ENCODE data around the gene KLF17. TPM values are rescaled to one million over a fixed set of nuclear protein-coding genes. Genes with fewer than 3 reads are reported as not detected.

The KLF17 gene
- polyA plus RNA-seq, 1 donor = 0.13 TPM

DNA sequence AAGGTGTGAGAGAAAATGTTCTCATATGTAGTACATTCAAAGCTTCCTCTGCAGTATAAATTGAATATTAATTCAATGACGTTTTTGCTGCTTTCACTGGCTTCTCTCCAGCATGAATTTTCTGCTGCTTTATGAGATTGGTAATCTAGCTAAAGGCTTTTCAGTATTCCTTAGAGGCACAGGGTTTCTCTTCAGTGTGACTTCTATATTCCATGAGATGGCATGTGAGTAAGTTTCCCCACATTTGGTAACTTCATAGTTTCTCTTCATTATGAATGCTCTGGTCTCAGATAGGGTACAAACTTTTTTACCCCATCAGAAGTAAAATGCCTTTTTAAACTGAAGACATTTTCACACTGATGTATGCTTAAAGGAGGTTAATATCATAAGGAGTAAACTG, 33.2 kb downstream of the KLF17 start:
- DNase-seq (ENCODE audit: low read depth) = peak; percentile 1

DNA sequence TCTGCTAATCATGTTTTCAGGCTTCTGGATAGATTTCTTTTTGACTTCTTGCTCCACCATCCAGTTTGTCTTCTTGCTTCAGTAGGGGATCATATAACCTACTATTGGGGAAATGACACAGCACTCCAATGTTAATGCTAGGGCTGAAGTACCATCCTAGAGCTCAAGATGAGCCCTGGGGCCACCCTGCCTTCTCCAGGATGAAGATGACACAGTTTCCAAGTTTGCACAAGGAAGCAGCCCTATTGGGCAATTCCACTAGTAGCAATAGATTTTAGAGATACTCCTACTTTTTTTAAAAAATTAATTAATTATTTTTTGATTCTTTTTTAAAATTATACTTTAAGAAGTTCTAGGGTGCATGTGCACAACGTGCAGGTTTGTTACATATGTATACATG, 34.1 kb downstream of the KLF17 start:
- DNase-seq (ENCODE audit: low read depth) = no peak

DNA sequence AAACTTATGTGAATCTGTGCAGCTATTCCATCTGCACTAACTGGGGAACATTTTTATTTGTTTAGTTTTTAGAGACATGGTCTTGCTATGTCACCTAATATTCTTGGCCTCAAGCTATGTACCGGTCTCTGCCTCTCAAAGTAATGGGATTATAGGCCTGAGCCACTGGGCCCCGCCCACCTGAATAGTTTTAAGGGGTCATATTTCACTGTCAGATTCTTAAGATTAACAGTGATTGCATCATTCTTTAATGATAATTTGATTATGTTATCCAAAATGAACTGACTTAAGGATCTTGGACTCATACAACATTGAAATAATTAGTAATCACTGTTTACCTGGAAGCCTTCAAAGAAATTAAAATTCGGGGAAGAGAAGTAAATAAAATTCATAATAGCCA, 35.4 kb downstream of the KLF17 start:
- DNase-seq (ENCODE audit: low read depth) = no peak

DNA sequence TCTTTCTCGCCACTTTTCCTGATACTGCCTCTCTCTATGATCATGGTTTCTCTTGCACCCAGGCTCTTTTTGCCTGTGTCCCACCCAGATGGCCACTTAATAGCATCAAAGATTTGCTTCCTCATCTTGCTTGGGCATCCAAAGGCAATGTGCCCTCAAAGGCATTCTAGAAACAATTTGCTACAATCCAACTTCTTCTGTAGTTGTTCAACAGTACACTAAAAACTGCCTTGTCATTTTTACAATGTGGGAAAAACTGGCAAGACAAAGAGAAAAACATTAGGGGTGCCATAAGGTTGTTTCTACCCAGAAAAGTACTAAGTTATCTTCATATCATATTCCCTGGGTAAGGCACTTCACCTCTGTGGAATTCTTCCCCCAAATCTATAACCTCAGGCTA, 39.3 kb downstream of the KLF17 start:
- DNase-seq (ENCODE audit: low read depth) = no peak

DNA sequence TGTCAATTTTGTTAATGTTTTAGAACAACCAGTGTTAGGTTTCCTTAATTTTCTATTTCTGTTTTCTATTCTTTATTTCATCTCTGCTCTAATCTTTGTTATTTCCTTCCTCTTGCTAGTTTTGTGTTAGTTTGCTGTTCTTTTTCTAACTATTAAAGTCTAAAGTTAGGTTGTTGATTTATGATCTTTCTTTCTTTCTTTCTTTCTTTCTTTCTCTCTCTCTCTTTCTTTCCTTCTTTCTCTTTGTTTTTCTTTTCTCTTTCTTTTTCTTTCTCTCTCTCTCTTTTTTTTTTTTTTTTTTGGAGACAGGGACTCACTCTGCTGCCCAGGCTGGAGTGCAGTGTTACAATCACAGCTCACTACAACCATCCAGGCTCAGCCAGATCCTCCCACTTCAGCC, 40.2 kb downstream of the KLF17 start:
- no peak for DNase-seq (ENCODE audit: low read depth)

DNA sequence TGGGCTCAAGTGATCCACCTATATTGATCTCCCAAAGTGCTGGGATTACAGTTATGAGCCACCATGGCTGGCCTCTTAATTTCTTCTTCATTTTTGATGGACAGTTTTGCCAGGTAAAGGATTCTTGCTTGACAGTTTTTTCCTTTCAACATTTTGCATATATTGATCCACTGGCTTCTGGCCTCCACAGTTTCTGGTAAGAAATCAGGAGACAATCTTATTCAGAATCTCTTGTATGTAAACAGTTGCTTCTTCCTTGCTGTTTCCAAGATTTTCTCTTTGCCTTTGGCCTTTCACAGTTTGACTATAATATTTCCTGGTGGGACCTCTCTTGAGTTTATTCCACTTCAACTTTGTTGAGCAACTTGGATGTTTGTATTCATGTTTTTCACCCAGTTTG, 42.9 kb downstream of the KLF17 start:
- DNase-seq (ENCODE audit: low read depth) = no peak

DNA sequence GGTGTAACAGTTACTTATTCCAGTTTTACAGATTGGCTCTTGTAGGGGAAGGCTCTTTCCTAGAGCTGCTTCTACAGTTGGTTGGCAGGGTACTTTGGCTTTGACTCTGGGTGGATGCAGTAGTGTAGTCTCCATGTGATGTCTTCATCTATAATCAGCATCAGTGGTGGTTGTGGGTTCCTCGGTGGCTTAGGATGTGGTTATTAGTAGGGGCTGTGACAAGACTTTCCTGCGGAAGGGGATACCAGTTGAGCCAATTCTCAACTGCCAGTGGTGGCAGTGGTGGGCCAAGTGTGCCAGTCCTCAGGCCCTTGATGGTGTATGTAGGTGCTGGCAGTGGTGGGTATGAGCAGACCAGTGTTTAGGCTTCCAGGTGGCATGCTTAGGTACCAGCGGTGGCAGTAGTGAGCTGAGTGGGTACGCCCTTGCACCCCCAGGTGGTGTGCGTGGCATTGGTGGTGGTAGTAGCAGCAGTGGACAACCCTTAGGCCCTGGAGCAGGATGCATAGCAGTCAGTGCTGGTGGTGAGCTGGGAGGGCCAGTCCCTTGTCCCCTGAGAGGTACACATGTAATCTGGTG, 50.0 kb downstream of the KLF17 start:
- no peak for DNase-seq (ENCODE audit: low read depth)

DNA sequence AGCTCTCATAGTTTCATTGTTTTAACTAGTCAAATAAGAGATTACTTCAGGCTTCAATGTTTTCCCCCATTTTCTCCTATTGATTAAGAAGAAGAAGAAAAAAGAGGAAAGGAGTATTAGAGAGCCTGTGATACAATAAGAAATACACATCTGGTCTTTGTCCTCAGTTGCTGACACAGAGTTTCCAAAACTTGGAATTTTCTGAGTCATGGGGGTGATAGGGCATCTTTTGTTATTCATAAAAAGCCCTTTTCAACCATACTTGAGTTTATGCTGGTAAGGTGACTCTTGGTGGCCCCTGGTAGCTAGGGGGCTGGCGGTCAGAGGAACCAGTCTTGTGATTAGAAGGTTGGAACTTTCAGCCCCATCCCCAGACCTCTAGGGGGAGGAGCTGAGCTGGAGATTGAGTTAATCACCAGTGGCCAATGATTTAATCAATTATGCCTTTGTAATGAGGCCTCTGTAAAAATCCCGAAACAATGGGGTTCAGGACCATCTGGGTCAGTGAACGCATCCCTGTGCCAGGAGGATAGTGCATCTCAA, 51.7 kb downstream of the KLF17 start:
- no peak for DNase-seq (ENCODE audit: low read depth)

DNA sequence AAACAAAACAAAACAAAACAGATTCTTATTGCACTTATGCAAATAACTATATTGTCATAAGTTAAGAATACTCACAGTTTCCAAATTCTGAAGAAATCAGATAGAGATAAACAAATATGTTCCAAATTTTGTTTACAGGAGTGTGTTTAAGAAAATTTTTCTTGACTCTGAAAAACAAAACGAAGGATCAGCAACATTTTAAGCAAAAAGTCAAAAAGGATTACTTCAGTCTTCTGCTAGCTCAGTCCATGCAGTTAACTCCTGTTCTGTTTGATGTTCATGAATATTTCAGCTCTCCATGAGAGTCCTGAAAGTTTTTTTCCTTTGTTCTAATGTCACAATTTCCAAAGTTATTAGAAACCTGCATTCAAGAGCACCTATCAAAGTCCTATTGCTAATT, 56.0 kb downstream of the KLF17 start:
- no peak for DNase-seq (ENCODE audit: low read depth)

Other genes with a start within 250 kb of the KLF17 start
- gene ARTN, start 185.0 kb upstream of the KLF17 start, polyA plus RNA-seq (ENCODE audit: insufficient read length) = 1.6 TPM
- gene IPO13, start 171.9 kb upstream of the KLF17 start, polyA plus RNA-seq (ENCODE audit: insufficient read length) = 30.8 TPM
- gene DPH2, start 148.8 kb upstream of the KLF17 start, polyA plus RNA-seq (ENCODE audit: insufficient read length) = 18.6 TPM
- gene ATP6V0B, start 143.9 kb upstream of the KLF17 start, polyA plus RNA-seq (ENCODE audit: insufficient read length) = 46.9 TPM
- 42.0 TPM for gene B4GALT2, start 139.6 kb upstream of the KLF17 start, polyA plus RNA-seq (ENCODE audit: insufficient read length)
- gene CCDC24, start 127.2 kb upstream of the KLF17 start, polyA plus RNA-seq (ENCODE audit: insufficient read length) = 0.78 TPM
- 3.2 TPM for gene SLC6A9, start 87.4 kb upstream of the KLF17 start, polyA plus RNA-seq (ENCODE audit: insufficient read length)
- not detected for gene KLF18, start 22.8 kb downstream of the KLF17 start, polyA plus RNA-seq (ENCODE audit: insufficient read length)
- 42.1 TPM for gene DMAP1, start 94.7 kb downstream of the KLF17 start, polyA plus RNA-seq (ENCODE audit: insufficient read length)
- gene ERI3, start 236.4 kb downstream of the KLF17 start, polyA plus RNA-seq (ENCODE audit: insufficient read length) = 45.7 TPM

Measured in forelimb muscle (tissue), 1 donor.